Measurements from ENCODE around the gene OR51B2.

DNA sequence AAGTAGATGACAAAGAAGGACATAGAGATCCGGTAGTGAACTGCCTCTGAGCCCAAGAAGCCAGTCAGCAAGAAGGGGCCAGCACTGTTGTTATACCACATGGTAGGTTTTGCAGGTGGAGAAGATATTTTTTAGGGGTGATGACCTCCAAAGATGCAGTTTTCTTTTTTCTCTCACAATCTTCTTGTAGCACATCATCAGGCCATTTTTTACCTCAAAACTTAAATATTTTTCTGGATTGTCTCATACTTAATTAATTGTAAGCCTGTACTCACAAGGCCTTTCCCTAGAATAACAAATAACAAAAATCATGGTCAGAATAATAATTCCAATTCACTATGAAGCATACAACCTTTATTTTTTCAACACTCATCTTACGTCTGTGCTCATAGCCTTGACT, 22.3 kb downstream of the OR51B2 start, which contains the start of gene OR51B4:
- TF ChIP-seq, protein P1, sequence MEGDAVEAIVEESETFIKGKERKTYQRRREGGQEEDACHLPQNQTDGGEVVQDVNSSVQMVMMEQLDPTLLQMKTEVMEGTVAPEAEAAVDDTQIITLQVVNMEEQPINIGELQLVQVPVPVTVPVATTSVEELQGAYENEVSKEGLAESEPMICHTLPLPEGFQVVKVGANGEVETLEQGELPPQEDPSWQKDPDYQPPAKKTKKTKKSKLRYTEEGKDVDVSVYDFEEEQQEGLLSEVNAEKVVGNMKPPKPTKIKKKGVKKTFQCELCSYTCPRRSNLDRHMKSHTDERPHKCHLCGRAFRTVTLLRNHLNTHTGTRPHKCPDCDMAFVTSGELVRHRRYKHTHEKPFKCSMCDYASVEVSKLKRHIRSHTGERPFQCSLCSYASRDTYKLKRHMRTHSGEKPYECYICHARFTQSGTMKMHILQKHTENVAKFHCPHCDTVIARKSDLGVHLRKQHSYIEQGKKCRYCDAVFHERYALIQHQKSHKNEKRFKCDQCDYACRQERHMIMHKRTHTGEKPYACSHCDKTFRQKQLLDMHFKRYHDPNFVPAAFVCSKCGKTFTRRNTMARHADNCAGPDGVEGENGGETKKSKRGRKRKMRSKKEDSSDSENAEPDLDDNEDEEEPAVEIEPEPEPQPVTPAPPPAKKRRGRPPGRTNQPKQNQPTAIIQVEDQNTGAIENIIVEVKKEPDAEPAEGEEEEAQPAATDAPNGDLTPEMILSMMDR (IDR thresholded peaks at IDR 0.05 in 8 of 11, conservative IDR thresholded peaks at IDR 0.05 in 3 of 11) = no peak
- no peak for TF ChIP-seq POLR2AphosphoS5 (IDR thresholded peaks at IDR 0.05)
